GM15510 (cell line): ENCODE data around the gene ZNF597.
A peak's percentile ranks its signal among the peaks of the same experiment; 100 is the strongest.

Source experiments
- POLR2A ChIP-seq: IDR thresholded peaks from 3 replicates; pipeline ENCODE4 v1.6.1; 2011; ENCODE audit warnings: borderline replicate concordance; ENCODE audit not compliant: insufficient read length; ENCODE audit errors: extremely low read depth

ZNF597 gene, protein sequence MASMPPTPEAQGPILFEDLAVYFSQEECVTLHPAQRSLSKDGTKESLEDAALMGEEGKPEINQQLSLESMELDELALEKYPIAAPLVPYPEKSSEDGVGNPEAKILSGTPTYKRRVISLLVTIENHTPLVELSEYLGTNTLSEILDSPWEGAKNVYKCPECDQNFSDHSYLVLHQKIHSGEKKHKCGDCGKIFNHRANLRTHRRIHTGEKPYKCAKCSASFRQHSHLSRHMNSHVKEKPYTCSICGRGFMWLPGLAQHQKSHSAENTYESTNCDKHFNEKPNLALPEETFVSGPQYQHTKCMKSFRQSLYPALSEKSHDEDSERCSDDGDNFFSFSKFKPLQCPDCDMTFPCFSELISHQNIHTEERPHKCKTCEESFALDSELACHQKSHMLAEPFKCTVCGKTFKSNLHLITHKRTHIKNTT

GRCh38 chr16:3443108-3444031 lies at the start of gene ZNF597, which contains the start of gene NAA60:
ZNF597 (minus strand) TSS chr16:3443504; CDS start chr16:3443153, 351 bp downstream.
NAA60 (plus strand) TSS chr16:3443680; CDS start chr16:3476228, 32,548 bp downstream.
- TF ChIP-seq POLR2A, result peak; percentile 46

GRCh38 chr16:3492356-3492755 lies 49.1 kb upstream of the ZNF597 start:
- TF ChIP-seq POLR2A, result no peak

DNA sequence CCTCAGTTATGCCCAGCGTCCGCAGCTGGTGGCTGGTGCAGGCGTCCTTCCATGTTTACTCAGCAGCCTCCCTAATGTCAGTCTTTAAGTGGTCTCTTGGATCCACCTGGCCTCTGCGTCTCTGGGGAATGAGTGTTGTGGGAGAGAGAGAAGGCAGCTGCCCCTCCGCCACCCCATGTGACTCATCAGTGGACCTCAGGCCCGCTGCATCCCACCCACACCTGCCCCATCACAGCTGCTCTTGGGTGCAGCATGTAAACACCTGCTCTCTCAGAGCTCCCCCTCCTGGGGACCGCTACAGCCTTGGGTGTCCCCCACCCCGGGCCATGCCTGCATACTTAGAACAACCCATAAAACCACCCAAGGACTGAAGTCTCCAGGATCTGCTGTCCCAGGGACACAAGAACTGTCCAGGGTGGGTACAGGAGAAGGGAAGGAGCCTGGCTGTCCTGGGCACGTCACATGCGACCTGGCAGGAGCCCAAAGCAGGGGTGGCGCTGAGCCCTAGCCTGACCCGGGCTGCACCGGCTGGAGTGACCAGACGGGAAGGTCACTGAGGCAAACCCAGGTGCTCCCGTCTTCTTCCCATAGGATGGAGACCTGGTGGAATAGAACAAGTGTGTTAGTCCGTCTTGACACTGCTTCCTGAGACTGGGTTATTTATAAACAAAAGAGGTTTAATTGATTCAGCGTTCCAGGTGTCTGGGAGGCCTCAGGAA lies 47.8 kb upstream of the ZNF597 start:
- TF ChIP-seq POLR2A, result no peak

GRCh38 chr16:3488801-3489200 lies 45.5 kb upstream of the ZNF597 start:
- TF ChIP-seq POLR2A, result no peak

DNA sequence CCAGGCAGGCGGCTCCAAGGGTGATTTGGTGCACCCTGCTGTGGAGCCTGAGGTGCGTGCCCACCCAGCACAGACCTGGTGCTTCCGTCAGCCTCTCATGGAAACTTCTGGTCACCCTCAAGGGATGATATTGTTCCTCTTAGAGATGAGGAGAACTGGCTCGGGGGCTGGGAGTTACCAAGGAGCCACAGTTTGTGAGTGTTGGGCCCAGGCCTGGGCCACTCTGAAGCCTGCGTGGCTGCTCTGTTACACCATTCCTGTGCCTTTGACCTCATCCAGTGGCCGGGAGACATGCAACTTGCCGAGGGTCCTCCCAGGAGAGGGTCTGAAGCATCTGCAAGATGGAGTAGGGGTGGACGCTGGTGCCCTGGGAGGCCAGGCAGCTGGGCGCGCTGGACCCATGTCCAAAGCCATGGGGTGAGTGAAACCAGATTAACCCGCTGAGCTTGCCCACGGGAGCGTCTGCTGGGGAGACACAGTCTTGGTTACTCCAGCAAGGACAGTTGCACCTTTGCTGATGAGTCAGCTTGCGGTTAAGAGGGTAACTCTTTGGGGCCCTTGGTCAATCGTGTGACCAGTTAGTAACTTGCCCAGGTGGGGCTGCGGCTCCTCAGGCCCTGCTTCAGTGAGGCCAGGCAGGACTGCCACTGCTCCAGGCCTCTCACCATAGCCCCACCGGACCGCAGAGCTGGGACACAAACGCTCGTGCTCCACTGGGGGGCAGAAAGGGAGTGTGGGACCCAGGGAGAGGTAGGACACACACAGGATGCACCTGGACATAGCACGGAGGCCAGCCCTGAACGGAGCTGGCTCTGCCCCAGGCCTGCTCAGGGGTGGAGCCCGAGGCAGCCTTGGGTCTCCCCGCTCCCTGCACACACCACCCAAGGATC lies 44.5 kb upstream of the ZNF597 start:
- no peak for TF ChIP-seq POLR2A

- no peak for TF ChIP-seq POLR2A
These were observed 43.4 kb upstream of the ZNF597 start for GRCh38 chr16:3486506-3487215.

DNA sequence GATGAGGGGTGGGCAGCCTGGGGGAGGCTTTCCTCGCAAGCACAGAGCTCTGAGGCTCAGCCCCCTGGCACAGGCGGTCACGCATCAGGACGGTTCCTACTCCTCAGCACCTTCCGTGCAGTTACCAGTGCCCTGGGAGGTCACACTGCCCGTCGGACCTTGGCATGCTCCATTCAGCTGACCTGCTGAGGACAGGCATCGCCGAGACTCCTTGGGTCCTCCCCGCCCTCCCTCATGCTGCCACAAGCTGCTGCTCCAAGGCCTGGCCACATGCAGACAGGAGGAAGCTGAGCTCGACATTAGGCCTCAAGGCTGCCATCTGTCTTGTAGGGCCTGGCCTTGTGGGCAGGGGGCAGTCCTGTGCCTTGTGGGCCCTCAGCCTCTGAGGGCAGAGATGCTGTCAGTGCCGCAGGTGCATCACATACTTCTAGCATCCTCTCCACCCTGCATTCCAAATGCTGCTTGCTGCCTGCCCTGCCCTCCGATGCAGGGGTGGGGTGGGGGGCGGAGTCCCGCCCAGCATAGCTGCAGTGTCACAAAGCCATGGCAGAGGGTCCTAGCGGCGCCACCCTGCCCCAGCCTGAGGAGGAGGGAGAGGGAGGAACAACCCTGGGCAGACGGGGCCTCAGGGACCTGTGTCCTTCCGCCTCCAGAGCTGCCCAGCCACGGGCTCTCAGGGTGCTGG lies 42.7 kb upstream of the ZNF597 start:
- no peak for TF ChIP-seq POLR2A

GRCh38 chr16:3485097-3485745 lies 41.9 kb upstream of the ZNF597 start:
- no peak for TF ChIP-seq POLR2A

DNA sequence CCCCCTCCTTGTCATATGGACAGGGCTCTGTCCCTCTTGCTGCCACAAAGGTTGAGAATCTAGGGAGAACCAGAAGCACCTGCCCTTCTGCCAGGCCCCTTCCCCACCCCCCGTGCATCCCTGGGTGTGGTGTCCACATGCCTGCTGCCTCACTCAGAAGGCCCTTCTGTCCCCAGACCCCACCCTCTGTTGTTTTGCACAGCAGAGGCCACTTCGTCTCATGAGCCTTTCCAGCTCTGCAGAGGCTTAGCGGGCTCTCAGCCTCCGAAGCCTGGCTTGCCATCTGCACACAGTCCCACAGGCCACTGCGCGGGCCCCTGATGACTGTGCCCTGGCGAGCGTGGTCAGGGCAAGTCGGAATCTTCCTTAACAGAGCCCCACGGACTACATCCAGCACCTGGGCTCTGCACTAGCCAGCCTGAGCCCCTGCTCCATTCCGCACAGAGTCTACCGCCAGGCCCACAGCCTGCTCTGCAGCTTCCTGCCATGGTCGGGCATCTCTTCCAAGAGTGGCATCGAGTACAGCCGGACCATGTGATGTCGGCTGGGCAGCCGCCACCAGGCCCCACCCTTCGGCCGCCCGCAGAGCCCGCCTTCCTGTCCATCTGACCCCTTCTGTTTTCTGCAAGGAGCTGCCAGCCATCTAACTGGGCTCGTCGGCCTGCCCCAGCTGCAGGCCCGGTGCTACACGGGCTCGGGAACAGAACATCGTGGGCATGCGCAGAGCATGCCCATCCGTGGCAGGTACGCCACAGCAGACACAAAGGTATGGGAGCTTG lies 41.2 kb upstream of the ZNF597 start:
- TF ChIP-seq POLR2A, result no peak

- no peak for TF ChIP-seq POLR2A
These were observed 39.4 kb upstream of the ZNF597 start for GRCh38 chr16:3482659-3483241.

GRCh38 chr16:3481696-3482658 lies 38.7 kb upstream of the ZNF597 start:
- no peak for TF ChIP-seq POLR2A
